SU-DHL-6 (cell line): ENCODE results near the gene MAPKBP1.

ENCODE experiments used
- H2AFZ ChIP-seq: fragments of 200-600 bp; sonication (generic); 2 replicates; pipeline ENCODE4 v1.6.1; 2014; ENCODE audit warnings: low read depth, mild to moderate bottlenecking, moderate library complexity, mixed read lengths, antibody characterized with exemption, low read length; ENCODE audit not compliant: severe bottlenecking
- H3F3A ChIP-seq: fragments of 200-600 bp; shearing (Covaris generic); 2 replicates; pipeline ENCODE4 v1.6.0; 2016; ENCODE audit warnings: antibody characterized with exemption, mild to moderate bottlenecking; ENCODE audit not compliant: insufficient read depth
- H3K27ac ChIP-seq: fragments of 200-600 bp; sonication (generic); 2 replicates; pipeline ENCODE4 v1.5.1; 2016; ENCODE audit warnings: low read depth, mild to moderate bottlenecking, low read length, moderate library complexity, mixed read lengths
- H3K27me3 ChIP-seq: fragments of 200-600 bp; sonication (generic), shearing (Covaris generic); 2 replicates; pipeline ENCODE4 v1.6.0; 2014; ENCODE audit warnings: mild to moderate bottlenecking, low read length
- H3K36me3 ChIP-seq: fragments of 200-600 bp; sonication (generic); 2 replicates; pipeline ENCODE4 v1.6.1; 2014; ENCODE audit warnings: mild to moderate bottlenecking, low read length, mixed read lengths
- H3K4me2 ChIP-seq: fragments of 300-600, 200-600 bp; shearing (Covaris generic), sonication (generic); 2 replicates; pipeline ENCODE4 v1.6.0; 2014; ENCODE audit warnings: low read length, low read depth, mild to moderate bottlenecking; ENCODE audit not compliant: poor library complexity, severe bottlenecking
- H3K4me3 ChIP-seq: fragments of 200-600 bp; sonication (generic); 2 replicates; pipeline ENCODE4 v1.5.1; 2014; ENCODE audit warnings: antibody characterized with exemption, low read length, mild to moderate bottlenecking, mixed read lengths; ENCODE audit not compliant: insufficient read depth, poor library complexity, severe bottlenecking
- H3K79me2 ChIP-seq: fragments of 200-600 bp; sonication (generic); 2 replicates; pipeline ENCODE4 v1.6.1; 2014; ENCODE audit warnings: mild to moderate bottlenecking, low read length, moderate library complexity; ENCODE audit not compliant: insufficient read depth
- H3K9ac ChIP-seq: fragments of 200-600 bp; sonication (generic); 2 replicates; pipeline ENCODE4 v1.7.0; 2014; ENCODE audit warnings: mild to moderate bottlenecking, low read length
- H3K9me2 ChIP-seq: fragments of 200-600 bp; sonication (generic); replicated peaks from 2 replicates; pipeline ENCODE4 v1.6.1; 2014; ENCODE audit warnings: low read length; ENCODE audit not compliant: insufficient read depth
- H3K9me3 ChIP-seq: fragments of 200-600 bp; sonication (generic); 2 replicates; pipeline ENCODE4 v1.6.1; 2014; ENCODE audit warnings: low read length, mixed read lengths; ENCODE audit not compliant: insufficient read depth
- H4K20me1 ChIP-seq: fragments of 200-600 bp; sonication (generic); 2 replicates; pipeline ENCODE4 v1.6.1; 2014; ENCODE audit warnings: low read depth, mild to moderate bottlenecking, antibody characterized with exemption, low read length, moderate library complexity, mixed read lengths
- CTCF ChIP-seq: fragments of 200-600 bp; sonication (generic); IDR thresholded peaks from one replicate; pipeline ENCODE4 v1.5.1; 2017; ENCODE audit warnings: antibody characterized with exemption, mild to moderate bottlenecking, low read length, moderate library complexity; ENCODE audit not compliant: insufficient read depth, poor library complexity, severe bottlenecking
- EZH2phosphoT487 ChIP-seq: fragments of 200-600 bp; sonication (generic), shearing (Covaris generic); conservative IDR thresholded peaks from 2 replicates; pipeline ENCODE4 v1.6.1; 2018; ENCODE audit warnings: mild to moderate bottlenecking, antibody characterized with exemption, low read length, moderate library complexity, mixed read lengths

The MAPKBP1 gene

DNA sequence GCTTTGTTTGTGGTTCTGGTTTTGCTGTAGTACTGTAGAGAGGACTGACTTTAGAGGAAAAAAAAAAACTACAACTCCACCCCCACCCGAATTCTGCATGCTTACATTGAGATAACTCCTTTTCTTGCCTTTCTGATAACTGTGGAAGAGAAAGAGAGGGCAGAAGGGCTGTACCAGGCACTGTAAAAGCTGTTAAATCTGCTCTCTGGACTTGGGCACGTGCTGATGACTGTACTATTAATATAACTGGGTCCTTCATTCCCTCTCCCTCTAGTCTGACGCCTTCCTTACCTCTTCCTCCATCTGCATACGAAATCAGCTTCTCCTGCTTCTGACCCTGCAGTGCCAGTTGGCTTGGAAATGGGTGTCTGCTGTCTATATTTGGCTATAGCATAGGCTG lies 15.0 kb downstream of the MAPKBP1 start:
- no peaks in the 10 kb centered on the region for H3K27me3 ChIP-seq
- H3K79me2 ChIP-seq: no peaks in the 10 kb centered on the region
- no peaks in the 10 kb centered on the region for H3K36me3 ChIP-seq
- no peak overlapping the region for H3K4me3 ChIP-seq
- H3K27ac ChIP-seq: no peak overlapping the region
- H3K9ac ChIP-seq: no peak overlapping the region
- H3K9me3 ChIP-seq: no peaks in the 10 kb centered on the region
- no peak for TF ChIP-seq CTCF
- no peak for TF ChIP-seq EZH2phosphoT487
- no peak overlapping the region for H3K4me2 ChIP-seq
- no peaks in the 10 kb centered on the region for H3K9me2 ChIP-seq
- H3F3A ChIP-seq: no peaks in the 10 kb centered on the region
- H4K20me1 ChIP-seq: no peaks in the 10 kb centered on the region
- no peak overlapping the region for H2AFZ ChIP-seq

DNA sequence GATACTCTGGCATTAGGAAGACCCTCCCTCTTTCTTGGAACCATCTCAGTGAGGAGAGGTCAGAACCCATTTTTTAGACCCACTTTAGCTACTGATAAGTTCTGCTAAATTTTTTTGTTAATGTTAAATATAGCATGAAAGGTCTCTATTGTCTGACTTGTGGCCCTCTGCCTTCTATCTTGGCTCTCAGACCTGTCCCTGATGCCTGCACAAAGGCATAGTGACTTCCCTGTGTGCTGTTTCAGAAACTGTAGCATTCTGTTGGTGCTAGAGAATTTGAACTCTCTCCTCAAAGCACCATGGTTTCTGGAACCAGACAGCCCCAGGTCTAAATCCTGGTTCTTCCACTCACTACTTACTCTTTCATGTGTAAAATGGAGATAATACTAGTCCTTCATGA lies 15.4 kb downstream of the MAPKBP1 start:
- H3K27ac ChIP-seq: no peak overlapping the region
- H3K27me3 ChIP-seq: no peaks in the 10 kb centered on the region
- no peaks in the 10 kb centered on the region for H3K9me2 ChIP-seq
- no peaks in the 10 kb centered on the region for H4K20me1 ChIP-seq
- no peak overlapping the region for H3K4me2 ChIP-seq
- no peak overlapping the region for H2AFZ ChIP-seq
- H3K4me3 ChIP-seq: no peak overlapping the region
- H3K9ac ChIP-seq: no peak overlapping the region
- H3F3A ChIP-seq: no peaks in the 10 kb centered on the region
- no peaks in the 10 kb centered on the region for H3K9me3 ChIP-seq
- no peaks in the 10 kb centered on the region for H3K79me2 ChIP-seq
- no peaks in the 10 kb centered on the region for H3K36me3 ChIP-seq
- TF ChIP-seq EZH2phosphoT487 (no peak), CTCF (no peak)

GRCh38 chr15:41790169-41790568 lies 15.9 kb downstream of the MAPKBP1 start:
- Histone ChIP-seq H4K20me1 (no peaks in the 10 kb centered on the region), H3F3A (no peaks in the 10 kb centered on the region), H3K27me3 (no peaks in the 10 kb centered on the region), H3K36me3 (no peaks in the 10 kb centered on the region), H3K9ac (no peak overlapping the region), H3K4me3 (no peak overlapping the region), H3K27ac (no peak overlapping the region), H2AFZ (no peak overlapping the region), H3K79me2 (no peaks in the 10 kb centered on the region), H3K9me3 (no peaks in the 10 kb centered on the region), H3K4me2 (no peak overlapping the region), H3K9me2 (no peaks in the 10 kb centered on the region)
- TF ChIP-seq EZH2phosphoT487 (no peak), CTCF (no peak)
